Glomerular endothelial cell (primary cell): ENCODE data around the gene GSG1L. TPM values are rescaled to one million over a fixed set of nuclear protein-coding genes. Genes with fewer than 3 reads are reported as not detected.

ENCODE experiments used
- DNase-seq: peaks from one replicate; pipeline ENCODE4 v3.0.0-alpha.2; 2011; ENCODE audit warnings: low read depth, low spot score; ENCODE audit errors: extremely low read depth
- total RNA-seq: library from RNA; depleted of rRNA; stranded (reverse); fragments of >200 nt; gene quantifications from 2 replicates; pipeline ENCODE4 v1.2.3, GENCODE V29; 2015

Gene GSG1L
- total RNA-seq, 1 donor from 2014 or later, result not detected

DNA sequence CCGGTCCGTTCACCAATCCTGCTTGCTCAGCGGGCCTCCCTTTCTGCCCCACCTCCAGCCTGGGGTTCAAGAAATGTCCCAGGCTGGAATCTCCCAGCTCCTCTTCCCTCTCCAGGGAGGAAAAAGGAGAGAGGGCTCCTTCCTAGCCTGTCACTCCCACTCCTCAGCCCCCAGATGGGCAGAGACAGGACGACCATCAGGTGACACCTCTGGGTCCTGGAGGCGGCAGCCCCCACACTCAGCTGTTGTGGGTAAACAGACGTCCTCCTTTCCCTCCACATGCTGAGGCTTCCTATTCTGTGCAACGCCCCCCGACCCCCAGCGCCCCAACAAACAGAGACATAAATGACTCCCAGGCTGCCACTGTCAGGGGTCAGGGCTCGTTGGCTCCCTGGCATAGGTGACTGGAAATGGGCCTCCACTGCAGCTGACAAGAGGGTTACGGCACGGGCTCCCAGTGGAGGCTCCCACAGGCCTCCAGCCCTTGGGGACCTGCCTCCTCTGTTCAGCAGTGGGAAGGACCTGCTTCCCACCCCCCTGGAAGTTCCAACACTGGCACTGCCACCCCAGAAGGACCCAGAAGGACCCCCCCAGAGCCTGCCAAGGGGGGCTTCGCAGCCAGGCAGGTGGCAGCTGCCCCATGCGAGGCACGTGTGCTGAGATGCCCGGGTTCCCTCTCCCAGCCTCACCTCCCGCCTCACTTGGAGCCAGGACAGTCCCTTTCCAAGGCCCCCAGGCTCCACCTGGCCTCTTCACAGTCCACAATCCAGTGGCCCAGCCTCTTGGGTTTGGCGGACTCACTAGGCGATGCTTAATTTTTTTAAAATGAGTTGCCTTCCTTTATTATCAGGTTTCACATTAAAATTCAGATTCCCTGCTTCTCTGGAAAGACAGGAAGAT, 281.3 kb downstream of the GSG1L start:
- DNase-seq, result no peak

DNA sequence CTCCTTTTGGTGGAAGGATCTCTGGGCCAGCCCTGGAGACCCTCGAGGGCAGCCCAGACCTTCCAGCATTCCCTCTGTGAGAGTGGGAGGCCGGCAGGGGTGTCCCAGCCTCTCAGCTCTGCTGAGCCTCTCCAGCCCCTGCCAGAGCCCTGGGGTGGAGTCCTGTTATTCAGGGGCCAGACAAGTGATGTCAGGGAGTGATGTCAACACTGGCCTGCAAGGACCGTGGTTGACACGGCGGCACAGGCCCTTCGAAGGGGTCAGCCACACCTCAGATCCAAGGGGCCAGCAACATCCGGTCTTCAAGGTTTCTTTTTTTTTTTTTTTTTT, 282.4 kb downstream of the GSG1L start:
- DNase-seq, result no peak

DNA sequence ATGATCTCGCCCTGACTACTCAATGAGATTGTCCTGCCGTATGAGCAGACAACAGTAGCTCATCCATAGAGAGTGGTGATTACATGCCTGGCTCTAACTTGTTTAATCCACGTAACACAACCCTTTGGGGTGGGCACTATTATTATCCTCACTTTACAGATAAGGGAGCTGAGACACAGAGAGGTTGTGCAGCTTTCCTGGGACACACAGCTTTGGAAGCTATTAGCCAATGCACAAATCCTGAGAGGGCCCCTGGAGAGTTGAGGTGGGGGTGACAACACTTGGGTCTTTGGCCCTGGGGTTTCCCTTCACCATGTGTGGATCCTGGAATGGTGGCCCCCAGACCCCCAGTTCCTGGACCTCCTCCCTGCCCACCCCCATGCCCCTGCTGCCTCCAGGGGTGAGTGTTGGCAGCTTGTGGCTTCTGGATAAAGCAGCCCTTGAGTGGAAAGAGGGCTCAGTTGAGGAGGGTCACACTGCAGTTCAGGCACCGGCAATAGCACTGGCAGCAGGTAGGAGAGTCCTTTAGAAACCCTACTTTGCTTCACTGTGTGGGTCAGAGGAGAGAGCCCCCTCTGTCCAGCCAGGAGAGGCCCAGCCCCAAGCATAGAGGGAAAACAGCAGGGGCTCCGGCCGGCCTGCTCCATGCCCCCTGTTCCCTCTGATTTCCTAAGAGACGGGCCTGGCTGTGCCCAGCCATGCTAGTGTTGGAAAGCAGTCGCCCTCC, 282.9 kb downstream of the GSG1L start:
- no peak for DNase-seq

DNA sequence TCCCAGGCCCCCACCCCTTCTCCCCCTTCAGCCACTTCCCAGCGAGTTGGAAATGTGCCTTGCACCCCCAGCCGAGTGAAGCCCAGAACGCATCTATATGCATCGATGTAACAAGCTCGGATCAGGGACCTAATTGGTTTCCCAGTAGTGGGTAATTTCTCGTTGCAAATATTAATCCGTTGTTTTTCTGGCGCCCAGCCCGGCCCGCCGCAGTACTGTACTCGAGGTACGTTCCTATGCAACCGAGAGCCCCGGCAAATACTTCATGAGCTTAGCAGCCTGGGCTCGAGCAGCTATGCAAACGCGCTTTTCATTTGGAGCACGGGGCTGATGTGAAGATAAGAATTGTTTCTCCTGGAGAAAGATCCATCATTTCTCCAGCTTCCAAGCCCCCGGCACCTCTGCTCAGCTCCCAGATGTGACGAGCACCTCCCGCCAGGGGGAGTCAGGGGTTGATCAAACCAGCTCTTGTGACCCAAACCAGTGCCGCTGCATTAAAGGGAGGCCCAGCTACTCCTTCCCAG, 283.8 kb downstream of the GSG1L start:
- DNase-seq, result no peak

DNA sequence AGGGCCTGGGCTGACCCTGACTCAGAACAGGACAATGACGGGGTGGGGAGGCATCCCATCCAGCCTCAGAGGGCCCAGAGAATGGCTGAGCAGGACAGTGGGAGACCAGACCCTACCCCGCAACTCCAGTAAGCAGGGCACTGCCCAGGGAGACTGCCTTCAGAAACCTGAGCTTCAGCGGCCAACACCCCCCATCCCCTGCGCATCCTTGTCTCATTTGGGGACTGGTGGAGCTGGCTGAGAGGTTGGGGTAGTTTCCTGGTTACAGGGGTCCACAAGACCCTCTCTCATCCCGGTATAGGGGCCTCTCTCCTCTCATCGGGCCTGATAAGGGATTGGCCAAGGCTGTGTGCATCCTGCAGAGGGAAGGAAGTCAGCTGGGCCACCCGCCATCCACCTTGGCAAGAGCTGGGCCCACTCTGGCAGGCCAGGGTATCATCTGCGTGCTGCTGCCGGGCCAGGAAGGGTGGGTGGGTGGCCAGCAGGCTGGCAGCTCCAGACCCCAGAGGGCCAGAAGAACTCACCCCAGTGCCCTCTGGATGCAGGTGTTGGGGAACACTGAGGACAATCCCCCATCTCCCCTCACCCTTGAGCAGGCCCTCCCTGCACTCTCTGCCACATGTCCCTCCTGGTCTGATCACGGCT, 284.5 kb downstream of the GSG1L start:
- DNase-seq, result no peak

- DNase-seq, result no peak
Observed at GRCh38 chr16:27778171-27778925, 285.2 kb downstream of the GSG1L start.

- DNase-seq, result no peak
Observed at GRCh38 chr16:27777527-27777926, 286.0 kb downstream of the GSG1L start.

DNA sequence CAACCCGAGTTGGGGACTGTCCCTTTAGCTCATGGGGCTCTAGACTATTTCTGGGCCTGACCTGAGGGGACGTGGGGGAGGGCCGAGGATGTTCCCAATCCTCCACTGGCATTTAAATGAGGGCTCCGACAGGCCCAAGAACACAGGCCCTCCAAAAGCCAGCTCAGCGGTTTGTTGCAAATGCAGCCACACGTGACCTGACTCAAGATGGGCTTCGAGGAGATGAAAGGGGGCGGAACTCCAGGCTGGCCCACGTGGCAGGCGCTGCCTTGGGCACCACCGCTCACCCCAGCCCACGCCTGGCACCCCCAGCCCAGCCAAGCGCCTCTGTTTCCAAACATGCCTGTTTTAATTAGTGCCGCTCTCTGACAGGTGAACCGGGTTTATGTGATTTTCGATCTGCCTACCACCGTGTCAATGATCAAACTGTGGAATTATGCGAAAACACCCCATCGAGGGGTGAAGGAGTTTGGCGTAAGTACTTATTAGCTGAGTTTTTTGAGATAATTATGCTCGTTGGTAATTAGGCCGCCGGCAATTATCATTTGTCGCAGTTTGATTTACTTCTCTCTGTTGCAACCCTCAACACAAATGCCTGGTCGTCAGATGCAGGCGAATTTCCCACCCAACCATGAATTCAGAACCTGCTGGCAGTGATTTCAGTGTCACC, 286.8 kb downstream of the GSG1L start:
- DNase-seq, result no peak

DNA sequence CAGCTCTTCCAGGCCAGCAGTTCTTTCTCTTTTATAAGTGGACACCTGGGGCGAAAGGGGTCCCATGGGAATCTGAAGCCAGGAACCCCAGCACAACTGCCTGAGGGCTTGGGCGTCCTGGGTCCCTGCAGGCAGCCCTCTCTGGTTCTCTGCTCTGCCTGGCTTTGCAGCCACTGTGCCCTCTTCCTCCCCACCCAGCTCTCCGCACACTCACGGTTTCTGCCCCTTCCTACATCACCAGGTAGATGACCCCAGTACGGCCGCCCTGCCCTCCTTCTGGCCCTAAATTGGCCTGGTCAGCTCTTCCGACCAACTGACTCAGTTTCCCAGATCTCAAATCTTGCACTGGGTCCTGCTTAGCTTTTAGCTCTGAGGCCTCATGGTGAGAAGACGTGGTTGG, 288.3 kb downstream of the GSG1L start:
- no peak for DNase-seq

DNA sequence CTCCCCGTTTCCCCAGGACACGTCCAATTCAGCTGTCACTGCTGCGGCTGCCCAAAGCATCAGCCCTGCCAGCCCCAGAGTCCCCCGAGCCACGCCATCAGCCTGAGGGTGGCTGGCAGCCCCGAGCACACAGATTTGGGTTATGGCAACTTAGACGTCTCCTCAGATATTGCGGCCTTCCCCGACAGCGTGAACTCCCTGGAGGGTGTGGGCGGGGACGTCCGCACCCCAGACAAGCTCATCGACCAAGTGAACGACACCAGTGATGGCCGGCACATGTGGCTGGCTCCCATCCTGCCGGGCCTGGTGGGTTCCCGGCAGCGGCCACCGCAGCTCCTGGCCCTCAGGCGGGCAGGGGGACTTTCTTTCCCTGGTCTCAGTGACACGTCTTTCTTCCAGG, 288.7 kb downstream of the GSG1L start:
- DNase-seq, result no peak

DNA sequence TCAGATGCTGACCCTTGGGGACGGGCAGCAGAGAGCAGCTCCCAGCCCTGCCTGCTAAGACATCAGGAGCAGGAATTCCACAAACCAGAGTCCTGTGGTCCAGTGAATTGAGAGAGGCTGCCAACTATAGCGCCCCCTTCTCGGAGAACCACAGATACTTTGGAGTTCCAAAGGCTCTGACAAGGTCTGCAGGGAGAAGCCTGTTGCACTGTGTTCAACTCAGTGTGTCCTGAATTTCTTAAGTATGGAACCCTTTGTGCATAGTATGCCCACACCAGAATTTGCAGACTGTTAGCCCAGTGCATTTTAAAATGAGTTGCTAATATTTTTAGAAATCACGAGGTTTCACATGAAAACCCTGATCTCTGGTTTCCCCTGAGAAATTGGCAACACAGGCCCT, 290.2 kb downstream of the GSG1L start:
- no peak for DNase-seq

GRCh38 chr16:27772093-27772825, 291.3 kb downstream of the GSG1L start:
- no peak for DNase-seq

DNA sequence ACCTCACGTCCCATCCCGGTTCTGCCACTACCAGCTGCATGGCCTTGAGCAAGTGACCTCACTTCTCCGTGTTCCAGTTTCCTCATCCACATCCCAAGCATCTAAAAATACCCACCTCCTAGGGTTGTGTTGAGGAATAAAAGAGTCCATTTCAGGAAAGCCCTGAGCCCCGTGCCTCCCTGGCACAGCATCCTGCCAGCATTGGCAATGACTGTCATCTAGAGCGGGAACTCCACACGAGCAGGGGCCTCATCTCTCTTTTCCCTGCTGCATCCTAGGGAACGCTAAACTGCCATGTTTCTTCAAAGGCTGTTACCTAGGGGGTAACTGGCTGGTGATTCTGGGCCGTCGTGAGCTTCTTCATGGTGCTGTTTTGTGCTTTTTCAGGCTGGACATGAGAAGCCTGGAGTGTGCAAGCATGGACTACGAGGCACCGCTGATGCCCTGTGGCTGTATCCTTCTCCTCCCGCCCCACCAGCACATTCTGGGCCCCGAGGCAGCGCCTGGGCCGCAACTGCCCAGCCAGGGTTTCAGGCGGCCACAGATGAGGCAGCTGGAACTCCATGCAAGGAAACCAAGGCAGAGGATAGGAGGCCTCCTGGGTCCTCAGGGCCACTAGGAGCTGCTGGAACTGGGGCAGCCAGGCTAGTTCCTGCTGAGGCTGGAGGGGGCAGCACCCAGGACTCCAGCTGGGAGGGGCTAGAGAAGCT, 292.2 kb downstream of the GSG1L start:
- no peak for DNase-seq

GRCh38 chr16:27770271-27771196, 293.0 kb downstream of the GSG1L start:
- DNase-seq, result no peak

GRCh38 chr16:27769561-27770255, 293.8 kb downstream of the GSG1L start:
- no peak for DNase-seq

DNA sequence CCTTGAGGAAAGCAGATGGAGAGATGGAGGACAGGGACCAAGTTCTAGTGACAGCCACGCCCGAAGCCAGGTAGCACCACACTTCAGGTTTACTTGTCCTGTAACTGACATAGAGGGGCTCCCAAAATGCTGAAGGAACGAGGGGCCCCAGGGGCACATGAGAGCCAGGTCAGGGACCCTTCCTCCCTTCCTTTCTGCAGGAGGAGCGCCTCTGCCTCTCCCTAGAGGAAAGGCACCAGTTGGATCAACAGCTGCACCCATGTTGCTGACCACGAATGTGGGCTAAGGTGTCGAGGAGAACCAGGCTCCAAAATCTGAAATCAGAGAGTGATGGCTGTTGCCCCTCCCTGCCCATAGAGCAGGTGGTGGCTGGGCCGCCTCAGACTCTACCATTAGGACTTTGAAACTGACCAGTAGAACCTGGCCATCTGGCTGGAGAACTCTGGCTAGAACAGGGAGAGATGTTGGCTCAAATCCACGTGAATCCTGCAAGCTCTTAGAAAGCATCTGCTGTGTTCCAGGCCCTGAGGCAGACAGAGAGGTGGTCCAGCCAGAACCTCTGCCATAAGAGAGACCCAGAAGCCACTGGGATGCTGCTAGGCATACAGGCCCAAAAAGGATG, 294.8 kb downstream of the GSG1L start:
- no peak for DNase-seq
